GM21381 (cell line): ENCODE measurements around the gene PMEPA1.

Source experiments
- ATAC-seq: cut with Tn5 transposase; IDR thresholded peaks from one replicate; pipeline ENCODE4 v1.9.1; 2021; ENCODE audit warnings: mild to moderate bottlenecking, moderate library complexity; ENCODE audit not compliant: unreplicated experiment

The PMEPA1 gene

DNA sequence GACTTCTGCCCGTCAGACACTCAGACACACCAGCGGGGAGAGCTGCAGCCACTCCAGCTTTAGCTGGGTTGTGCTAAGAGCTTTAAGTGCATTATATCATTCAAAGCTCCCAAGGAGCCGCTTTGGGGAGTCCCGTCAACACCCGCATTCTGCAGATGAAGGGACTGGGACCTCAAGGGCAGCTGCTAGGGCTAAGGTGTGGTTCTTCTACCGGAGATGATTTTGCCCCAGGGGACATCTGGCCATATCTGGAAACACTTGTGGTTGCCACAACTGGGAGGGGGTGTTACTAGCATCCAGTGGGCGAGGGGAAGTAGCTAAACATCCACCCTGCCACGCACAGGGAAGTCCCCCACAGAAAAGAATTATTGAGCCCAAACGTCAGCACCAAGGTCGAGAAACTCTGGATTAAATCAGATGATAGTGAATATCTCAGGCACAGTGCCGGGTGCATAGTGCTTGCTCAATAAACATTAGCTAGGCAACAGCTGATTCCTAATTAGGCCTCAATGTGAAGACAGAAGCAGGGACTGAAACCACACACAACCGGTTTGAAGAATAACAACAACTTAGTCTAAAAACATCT is 29.6 kb downstream of the PMEPA1 start:
- peak; percentile 50 for ATAC-seq

DNA sequence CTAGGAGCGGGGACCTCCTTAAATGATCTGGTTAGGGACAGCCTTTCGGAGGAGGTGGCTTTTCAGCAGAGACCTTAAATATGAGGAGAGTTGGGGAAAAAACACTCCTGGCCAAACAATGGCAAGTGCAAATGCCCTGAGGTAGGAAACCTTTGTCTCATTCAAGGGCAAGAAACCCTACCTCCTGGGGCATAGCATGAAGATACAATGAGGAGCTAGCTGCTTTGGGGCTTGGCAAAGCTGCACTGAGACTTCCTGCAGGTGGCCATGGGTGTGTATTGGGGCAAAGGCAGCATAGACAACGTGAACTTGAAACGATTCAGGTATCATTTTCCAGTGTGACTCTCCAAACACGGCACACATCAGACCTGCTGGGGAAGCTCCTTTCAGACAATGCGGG is 30.7 kb downstream of the PMEPA1 start:
- ATAC-seq = no peak

DNA sequence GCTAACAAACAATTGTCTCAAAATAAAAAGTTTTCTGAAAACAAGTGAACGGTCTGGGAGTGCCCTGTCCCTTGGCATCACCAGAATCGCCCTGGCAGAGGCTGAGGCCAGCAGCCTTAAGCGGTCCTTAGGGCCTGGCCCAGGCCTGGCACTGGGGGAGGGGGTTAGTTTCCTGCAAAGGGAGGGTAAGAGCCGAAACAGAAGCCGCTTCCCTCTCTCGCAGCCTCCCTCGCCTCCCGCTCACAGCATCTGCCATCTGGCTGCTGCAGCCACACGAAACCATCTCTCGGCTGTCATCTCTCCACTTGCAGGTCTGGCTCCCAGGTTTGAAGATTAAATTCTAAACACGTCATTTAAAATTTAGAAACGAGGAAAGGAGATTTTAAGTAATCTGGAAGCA is 31.5 kb downstream of the PMEPA1 start:
- ATAC-seq = no peak

DNA sequence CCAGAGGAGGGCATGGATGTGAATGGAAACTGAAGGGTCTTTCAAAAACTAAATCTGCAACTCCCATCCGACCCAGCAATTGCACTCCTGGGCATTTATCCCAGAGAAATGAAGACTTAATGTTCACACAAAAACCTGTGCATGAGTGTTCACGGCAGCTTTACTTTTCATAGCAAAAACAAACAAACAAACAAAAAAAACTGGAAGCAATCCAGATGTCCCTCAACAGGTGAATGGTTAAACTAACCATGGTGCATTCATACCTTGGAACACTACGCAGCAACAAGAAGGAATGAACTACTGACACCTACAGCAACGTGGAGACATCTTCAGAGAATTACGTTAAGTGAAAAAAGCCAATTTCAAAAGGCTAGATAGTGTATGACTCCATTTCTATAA is 32.2 kb downstream of the PMEPA1 start:
- no peak for ATAC-seq

DNA sequence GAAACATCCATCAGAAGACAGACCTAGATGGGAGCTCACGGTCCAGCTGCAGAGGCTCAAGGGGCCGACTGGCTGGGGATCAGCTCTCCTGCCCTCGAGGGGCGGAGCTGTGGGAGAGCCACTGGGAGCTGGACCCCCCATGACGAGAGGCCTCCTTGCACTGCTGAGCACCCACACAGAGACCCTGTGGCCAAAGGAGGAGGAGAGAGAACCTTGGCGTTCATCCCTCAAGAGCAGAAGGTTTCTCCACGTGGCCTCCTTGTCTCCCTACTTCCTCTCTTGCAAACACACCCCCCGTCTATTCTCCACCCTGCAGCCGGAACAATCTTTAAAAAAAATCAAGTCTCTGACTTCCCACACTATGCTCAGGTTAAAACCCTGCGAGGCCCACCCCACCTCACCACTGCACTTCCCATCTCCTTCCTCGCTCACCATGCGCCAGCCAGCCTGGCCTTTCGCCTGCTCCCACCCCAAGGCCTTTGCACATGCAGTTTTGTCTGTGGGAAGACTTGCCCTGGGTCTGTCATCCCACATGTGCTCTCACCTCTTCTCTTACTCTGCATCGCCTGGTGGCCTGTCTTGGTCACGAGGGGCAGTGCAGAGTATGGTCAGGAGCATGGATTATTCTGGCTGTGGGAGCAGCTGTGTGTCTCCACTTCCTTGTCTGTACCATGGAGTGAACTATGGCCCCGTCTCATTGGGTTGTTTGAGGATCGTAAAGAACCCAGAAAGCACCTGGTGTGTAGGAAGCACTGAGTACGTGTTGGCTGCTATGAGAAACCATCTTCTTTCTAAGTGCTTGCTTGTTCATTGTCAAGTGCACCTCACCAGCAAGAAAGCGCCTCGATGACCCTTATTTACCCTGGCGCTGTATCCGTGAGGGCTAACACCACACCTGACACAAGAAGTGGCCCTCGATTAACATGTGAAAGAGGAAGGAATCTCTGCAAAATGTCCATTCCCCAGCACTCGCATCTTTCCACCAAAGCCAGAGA is 32.9 kb downstream of the PMEPA1 start:
- no peak for ATAC-seq

DNA sequence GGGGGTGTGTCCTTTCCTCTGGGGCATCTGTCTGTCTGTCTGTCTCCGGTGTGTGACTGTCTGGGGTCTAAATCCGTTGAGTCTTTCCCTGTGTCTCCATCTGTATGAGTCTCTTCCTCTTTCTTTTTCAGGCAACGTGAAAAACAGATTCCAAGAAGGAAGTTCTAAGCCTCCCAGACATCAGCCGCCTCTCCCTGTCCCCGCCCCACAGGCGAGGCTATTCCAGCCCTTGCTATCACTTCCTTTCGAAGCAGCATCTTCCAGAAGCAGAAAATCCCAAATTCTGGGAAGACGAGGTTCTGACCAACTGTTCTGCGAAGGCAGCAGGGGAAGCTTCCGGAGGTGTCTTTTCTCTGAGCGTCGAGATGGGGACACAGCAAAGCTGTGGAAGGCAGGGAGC is 34.0 kb downstream of the PMEPA1 start:
- ATAC-seq = no peak

DNA sequence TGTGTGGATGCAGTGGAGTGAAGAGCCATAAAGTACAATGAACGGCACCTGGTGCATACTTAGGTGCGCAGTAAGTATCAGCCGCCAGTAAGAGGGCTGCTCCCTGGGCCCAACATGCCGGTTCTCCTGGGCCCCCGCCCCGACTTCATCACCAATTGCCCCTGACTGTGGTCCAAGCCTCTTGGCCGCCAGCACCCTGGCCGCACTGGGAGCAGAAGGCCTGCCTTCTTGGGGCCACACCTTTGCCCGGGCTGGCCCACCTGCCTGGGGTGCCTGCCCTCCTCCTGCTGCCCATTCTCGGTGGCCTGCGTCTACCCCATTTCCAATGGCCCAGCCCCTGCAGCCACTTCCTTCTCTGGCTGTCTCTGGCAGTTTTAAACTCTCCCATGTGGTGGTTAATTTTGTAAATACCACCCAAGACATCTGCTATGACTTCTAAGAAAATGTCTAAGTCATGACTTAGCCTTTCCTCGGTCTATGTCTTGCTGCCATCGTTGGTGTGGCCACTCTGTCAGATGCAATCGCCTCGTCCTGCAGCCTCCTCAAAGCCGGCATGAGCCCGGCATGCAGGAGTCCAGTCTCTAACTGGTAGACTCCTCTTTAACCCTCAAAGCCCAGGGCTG is 36.8 kb downstream of the PMEPA1 start:
- no peak for ATAC-seq

DNA sequence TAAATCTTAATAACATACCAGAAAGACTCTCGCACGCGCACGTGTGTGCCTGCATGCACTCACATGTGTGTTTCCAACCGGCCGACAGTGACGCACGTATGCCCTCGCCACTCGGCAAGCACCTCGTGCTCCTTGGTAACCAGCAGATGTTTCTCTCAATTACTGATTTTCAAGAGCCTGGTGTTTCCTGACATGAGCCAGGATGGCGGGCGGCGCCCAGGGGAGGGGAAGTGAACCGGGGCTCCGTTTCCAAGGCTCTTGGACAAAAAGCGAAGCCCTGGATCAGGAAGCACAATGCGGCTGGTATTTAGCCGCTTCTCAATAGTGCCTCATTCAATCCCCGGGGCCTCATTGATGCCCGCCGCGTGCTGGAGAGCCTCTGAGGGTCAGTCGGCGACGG is 37.7 kb downstream of the PMEPA1 start:
- no peak for ATAC-seq

DNA sequence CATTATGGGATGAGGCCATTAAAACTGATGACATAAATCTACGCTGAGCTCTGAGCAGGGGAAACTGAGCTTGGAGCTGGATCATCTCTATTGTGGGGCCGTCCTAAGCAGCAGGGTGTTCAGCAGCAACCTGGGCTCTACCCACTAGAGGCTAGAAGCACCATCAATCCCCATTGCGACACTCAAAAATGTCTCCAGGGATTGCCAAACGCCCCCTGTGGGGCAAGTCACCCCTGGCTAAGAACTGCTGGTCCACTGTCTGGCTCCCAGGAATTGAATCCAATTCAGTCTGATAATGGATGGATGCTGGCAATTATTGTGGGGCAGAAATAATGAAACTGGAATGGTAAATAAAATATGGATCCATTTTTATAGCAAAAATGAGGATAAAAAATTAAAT is 38.2 kb downstream of the PMEPA1 start:
- no peak for ATAC-seq

DNA sequence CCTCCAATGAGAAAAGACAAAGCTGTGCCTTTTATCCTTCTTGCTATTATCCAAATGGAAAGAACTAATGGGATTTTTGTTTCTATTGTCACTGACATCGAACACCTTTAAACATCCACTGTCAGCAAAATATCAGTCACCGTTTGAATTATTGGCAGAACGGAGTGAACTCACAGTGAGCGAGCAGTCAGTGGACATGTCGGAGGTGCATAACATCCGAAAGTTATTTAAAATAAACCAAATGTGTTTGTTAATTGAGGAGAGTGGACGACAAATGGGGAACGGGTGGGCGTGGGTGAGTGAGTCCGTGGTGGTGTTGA is 38.8 kb downstream of the PMEPA1 start:
- no peak for ATAC-seq

DNA sequence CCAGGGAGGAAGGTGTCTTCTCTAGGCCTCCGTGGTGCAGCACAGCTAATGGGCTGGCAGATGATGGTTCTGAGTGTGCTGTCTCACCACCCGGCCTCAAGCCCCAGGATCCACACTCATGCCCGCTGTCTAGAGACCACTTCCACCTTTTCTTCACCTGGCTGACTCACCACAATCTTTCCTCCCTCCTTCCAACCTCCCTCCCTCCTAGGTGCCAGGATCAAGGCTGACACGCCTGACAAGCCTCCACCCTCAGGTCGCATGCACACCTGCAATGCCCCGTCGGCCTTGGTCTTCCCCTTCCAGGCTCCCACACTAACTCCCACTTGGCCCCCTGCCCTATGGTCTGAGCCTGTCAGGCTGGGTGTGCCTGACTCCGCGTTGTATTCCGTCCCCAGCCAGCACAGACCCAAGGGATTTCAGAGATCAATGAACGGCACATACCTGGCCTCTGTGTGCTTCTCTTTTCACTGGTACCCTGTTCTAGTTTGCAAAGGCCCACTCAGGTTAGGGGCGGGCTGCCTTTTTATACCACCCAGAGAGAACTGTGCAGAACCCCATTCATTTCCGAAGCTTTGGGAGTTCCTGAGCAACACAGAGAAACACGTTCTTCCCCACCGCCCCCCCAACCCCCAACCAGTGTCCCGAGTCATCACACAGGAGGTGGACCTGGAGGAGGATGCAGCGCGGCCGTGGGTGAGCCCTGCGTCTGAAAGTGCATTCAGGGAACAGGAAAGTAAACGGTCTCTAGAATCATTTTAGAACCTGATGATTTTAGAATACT is 39.3 kb downstream of the PMEPA1 start:
- no peak for ATAC-seq

DNA sequence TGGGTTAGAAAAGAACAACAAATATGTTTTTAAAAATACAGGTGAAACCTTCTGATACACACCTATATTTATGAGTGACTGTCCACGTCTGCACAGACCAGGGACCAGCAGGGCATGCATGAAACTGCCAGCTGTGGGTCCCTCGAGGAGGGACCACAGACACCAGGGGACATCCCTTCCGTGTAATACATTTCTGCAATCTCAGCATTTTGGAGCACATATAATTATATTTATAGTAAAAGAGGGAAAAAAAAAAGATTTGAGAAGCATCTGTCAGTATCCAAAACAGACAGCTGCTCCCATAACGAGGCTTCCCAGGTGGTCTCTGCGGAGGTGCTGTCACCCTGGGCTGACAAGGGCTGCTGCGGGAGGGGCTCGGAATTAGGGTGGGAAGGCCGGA is 40.2 kb downstream of the PMEPA1 start:
- ATAC-seq = no peak

DNA sequence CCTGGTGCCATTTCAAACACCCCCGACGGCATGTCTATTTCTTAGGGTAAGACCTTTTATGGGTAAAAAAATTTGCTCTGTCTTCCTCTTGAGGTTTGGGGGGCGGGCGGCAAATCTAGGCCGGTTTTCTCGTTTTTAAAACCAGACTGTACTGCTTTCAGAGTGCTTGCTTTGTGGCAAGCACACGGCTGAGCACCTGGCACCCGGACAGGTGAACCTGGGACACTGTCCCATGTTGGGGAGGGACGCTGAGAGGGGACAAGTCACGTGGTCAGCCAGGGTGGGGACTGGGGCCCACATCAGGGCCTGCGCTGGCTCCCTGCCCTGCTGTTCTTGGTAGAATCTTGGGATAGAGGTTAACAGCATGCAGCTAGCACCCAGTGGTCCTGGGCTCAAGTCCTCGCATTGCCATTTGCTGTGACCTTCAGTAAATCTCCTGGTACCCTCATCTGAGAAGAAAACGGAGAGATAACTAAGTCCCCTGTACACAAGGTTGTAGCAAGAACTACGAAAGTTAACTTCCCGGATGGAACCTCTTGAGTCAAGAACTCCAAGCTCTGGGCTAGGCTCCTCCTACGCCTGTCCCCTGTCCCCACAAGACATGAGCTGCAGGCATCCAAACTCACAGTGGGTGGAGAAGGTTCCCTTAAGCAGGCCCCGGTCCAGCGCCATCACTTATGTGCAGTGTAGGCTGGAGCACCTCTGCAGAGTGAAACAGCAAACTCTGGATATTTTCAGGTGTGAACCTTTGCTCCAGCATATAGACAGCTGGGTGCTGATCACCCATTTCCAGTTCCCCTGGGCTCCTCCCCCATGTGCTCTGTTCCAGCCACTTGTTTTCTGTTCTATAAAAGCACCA is 41.7 kb downstream of the PMEPA1 start:
- no peak for ATAC-seq

DNA sequence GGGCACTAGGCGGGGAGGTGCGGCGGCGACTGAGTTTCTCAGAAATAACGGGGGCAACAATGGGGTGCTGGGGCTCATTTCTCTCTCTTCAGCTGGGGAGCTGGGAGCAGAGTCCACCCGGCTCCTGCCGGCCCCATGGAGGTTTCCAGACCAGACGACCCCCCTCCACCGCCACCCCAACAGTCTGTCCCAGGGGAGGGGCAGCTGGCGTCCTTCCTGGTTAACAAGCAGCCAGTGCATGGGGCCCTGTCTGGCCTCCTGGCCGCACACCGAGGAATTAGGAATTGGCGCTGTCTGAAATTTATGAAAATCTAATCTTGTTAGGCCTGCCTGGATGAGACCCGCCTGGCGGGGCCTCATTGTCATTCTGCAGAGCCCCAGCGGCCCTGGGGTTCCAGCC is 42.4 kb downstream of the PMEPA1 start:
- no peak for ATAC-seq

DNA sequence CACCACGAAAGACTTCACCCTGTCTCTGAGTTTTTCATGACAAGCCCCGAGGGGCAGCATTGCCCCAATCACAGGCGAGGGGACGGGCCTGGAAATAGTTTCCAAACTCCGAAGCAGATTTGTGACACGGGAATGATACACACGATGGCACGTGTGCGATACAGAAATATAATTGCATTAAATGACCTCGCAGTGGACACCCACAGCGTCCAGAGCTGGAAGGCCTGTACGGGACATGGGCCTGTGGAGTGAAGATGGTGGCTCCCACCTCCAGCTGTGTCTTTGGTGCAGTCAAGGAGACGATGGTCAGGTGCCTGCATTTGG is 43.0 kb downstream of the PMEPA1 start:
- ATAC-seq = no peak

DNA sequence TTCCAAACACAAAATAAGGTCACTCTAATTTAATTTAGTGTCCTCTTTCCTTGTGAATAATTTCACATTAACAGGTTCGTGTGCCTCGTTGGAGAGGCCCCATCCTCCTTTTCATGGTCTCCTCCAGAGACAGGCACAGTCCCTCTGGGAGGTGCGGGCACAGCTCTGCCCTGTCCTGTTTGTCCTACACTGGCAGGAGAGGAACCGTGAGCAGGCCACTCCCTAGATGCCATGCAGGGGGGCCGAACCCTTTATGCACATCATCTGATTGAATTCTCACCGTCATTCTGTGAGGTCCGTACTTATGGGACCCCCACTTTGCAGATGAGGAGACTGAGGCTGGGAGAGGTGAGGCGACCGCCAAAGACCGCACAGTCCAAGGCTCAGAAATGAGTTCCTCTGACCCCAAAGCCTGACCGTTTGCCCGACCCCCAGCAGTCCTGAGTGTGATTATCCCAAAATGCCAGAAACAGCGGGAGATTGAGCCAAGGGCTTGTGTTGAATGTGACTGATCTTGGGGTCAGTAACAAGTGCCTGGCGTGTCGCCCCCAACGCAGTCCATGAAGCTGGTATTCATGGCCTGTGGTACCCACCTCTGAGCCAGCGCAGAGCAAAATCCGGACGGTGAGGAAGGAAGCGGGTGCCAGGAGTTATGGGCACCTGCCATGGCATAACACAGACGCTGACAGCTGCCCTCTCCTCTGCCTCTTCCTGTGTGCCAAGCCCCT is 43.5 kb downstream of the PMEPA1 start:
- ATAC-seq = no peak

DNA sequence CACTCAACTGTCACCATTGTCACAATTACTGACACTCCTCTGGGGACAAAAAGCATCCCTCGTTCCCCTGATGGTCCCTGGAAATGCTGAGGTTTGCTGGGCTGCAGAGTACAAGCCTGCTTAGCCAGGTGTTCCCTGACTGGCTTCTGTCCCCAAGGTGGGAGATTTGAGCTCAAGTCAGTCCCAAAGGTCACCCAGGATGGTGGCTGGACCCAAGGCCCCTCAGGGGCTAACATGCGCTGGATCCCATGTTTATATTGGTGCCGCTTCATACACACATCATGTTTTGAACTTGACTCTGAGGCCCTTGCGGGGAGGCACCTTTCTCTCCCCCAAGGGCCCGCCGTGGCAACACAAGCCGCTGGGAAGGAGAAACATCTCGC is 44.2 kb downstream of the PMEPA1 start:
- no peak for ATAC-seq

DNA sequence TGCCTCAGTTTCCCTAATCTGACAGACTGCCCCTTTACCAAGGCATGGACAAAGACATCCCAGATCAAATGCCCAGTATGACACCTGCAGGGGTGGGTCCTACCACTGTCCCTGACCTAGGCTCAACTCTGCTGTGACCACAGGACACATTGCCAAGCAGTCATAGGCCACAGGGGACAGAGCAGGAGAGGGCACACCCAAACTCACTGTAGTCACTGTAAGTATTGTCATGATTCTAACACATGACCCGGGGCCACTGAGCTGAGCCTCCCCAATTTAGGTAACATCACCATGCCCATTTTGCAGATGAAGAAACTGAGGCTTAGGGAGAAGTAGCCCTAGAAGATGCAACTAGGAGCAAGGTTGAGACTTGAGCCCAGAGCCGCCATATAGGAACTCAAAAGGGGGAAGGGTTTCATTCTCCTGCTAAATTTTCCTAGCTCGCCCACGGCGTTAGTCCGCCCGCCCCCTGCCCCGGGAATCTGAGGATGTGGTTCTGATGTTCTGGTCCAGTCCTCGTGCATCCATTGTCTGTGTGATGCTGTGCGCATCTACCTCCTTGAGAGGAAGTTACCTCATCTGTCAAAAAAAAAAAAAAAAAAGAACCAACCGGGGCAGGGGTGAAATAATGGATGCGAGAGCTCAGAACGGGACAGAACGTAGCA is 44.8 kb downstream of the PMEPA1 start:
- no peak for ATAC-seq

DNA sequence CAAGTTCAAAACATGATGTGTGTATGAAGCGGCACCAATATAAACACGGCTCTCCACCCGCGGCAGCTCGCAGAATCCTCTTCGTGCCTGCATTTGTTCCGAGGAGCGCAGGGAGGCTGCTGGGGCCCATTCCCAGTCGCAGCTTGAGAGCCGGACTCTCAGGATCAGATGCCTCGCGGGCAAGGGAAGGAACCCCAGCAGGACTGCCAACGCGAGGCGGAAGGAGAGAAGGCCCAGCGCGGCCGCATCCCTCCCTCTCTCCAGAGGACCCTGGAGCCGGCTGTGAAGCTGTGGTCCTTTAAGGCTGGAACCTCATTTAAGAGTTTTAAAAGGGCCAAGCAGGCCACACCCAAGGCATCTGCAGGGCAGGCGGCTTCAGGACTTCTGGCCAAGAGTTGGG is 45.3 kb downstream of the PMEPA1 start:
- no peak for ATAC-seq
